OCI-LY7 (cell line): ENCODE data around the gene PRAMEF5.
"Not testable (repeated sequence)": the region's sequence is repeated elsewhere in the genome, so short reads cannot be mapped to it uniquely, and the experiment has no call there.

Experiments used
- EZH2phosphoT487 ChIP-seq: fragments of 200-600 bp; sonication (generic); IDR thresholded peaks from 2 replicates; pipeline ENCODE4 v1.6.1; 2018; ENCODE audit warnings: low read depth, borderline replicate concordance, mild to moderate bottlenecking, mixed run types, antibody characterized with exemption, low read length, moderate library complexity, mixed read lengths
- TF ChIP-seq, protein P1 (sequence below): fragments of 200-600 bp; sonication (generic); conservative IDR thresholded peaks from 2 replicates; pipeline ENCODE4 v1.5.1; 2014; ENCODE audit warnings: mild to moderate bottlenecking, antibody characterized with exemption, low read length, moderate library complexity, mixed read lengths

DNA sequence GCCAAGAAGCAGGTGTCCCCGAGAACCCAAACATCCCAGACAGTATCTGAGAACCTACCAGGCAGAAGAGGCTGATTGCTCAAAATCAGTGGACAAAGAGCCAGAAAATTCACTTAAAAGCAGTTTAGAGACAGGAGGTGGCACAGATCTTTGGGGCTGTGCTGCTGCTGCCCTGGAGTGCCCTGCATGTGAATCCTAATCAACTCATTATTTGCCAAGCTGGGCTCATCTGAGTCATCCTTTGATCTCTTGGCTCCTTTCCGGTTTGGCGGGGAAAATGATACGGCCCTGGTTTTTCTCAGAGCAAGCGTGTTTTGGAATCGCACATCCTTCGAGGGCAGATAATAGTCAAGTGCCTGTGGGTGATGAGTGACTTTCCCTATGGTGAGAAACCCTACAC lies 37.4 kb upstream of the PRAMEF5 start:
- TF ChIP-seq, protein P1, sequence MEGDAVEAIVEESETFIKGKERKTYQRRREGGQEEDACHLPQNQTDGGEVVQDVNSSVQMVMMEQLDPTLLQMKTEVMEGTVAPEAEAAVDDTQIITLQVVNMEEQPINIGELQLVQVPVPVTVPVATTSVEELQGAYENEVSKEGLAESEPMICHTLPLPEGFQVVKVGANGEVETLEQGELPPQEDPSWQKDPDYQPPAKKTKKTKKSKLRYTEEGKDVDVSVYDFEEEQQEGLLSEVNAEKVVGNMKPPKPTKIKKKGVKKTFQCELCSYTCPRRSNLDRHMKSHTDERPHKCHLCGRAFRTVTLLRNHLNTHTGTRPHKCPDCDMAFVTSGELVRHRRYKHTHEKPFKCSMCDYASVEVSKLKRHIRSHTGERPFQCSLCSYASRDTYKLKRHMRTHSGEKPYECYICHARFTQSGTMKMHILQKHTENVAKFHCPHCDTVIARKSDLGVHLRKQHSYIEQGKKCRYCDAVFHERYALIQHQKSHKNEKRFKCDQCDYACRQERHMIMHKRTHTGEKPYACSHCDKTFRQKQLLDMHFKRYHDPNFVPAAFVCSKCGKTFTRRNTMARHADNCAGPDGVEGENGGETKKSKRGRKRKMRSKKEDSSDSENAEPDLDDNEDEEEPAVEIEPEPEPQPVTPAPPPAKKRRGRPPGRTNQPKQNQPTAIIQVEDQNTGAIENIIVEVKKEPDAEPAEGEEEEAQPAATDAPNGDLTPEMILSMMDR: not testable (repeated sequence)
- TF ChIP-seq EZH2phosphoT487: not testable (repeated sequence)
